ENCODE results near the gene MYO10. TPM values are rescaled to one million over a fixed set of nuclear protein-coding genes. Genes with fewer than 3 reads are reported as not detected.

The MYO10 gene
- total RNA-seq, 4 donors from 2014 or later, result 5.6 to 11.0 (median 6.4) TPM

DNA sequence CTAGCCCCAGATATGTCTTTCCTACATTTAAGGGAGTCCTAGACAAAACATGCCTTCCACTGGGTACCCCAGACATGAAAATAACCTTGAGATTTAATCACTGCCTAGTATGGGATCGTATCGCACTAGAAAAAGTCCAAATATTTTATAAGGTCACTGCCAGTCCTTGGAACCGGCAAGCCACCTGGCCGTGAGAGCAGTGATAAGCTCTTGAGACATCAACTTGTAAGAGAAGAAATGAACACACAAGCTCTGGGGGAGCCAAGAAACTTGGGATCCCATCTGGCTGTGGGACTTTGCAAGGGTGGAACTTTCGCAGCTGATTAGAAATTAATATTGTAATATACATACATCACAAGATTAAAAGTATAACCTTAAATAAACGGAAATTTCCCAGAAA is 21.5 kb downstream of the MYO10 start:
- Histone ChIP-seq H3K4me3 (no peak overlapping the region), H3K27ac (no peak overlapping the region), H3K9me3 (no peaks in the 10 kb centered on the region), H3K27me3 (no peaks in the 10 kb centered on the region), H3K36me3 (no peaks in the 10 kb centered on the region), H3K4me1 (no peaks in the 10 kb centered on the region)
- ATAC-seq, result no peak
- TF ChIP-seq CTCF (IDR thresholded peaks at IDR 0.05) (no peak), POLR2A (IDR thresholded peaks at IDR 0.05) (no peak), POLR2AphosphoS5 (IDR thresholded peaks at IDR 0.05) (no peak), EP300 (IDR thresholded peaks at IDR 0.05) (no peak)
- WGBS, 2 donors (ENCODE audit: low coverage in 1 of 2), result 90 to 100% methylated on average over 2 to 6 of the region's 6 CpGs

DNA sequence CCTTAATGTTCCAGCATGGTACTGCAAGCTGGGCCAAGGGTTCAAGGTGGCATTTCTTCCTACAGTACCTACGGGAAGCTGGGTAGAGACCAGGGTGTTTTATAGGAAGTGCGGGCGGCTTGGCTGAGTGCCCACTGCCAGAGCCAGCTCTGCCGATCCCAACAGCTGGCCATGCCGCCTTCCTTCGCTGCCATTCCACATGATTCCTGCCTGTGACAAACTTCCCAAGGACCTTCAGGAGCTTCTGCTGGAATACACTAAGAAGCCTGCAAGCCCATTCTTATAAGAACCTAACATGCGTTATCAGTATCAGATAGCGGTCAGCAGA is 22.0 kb downstream of the MYO10 start:
- Histone ChIP-seq H3K27ac (no peak overlapping the region), H3K36me3 (no peaks in the 10 kb centered on the region), H3K9me3 (no peaks in the 10 kb centered on the region), H3K27me3 (no peaks in the 10 kb centered on the region), H3K4me3 (no peak overlapping the region), H3K4me1 (no peaks in the 10 kb centered on the region)
- WGBS, 2 donors (ENCODE audit: low coverage in 1 of 2), result 50 to 60% methylated on average over 2 to 4 of the region's 8 CpGs
- no peak for ATAC-seq
- TF ChIP-seq CTCF (IDR thresholded peaks at IDR 0.05) (no peak), POLR2A (IDR thresholded peaks at IDR 0.05) (no peak), EP300 (IDR thresholded peaks at IDR 0.05) (no peak), POLR2AphosphoS5 (IDR thresholded peaks at IDR 0.05) (no peak)

GRCh38 chr5:16913187-16914107 is 22.6 kb downstream of the MYO10 start:
- Histone ChIP-seq H3K27me3 (no peaks in the 10 kb centered on the region), H3K4me1 (no peaks in the 10 kb centered on the region), H3K36me3 (no peaks in the 10 kb centered on the region), H3K4me3 (no peak overlapping the region), H3K27ac (no peak overlapping the region), H3K9me3 (no peaks in the 10 kb centered on the region)
- ATAC-seq, result no peak
- 54 to 85% methylated on average over 3 to 7 of the region's 7 CpGs for WGBS, 2 donors (ENCODE audit: low coverage in 1 of 2)
- TF ChIP-seq POLR2A (IDR thresholded peaks at IDR 0.05) (no peak), CTCF (IDR thresholded peaks at IDR 0.05) (no peak), POLR2AphosphoS5 (IDR thresholded peaks at IDR 0.05) (no peak)

- no peak overlapping the region for H3K4me3 ChIP-seq
- TF ChIP-seq EP300 (IDR thresholded peaks at IDR 0.05) (no peak), POLR2A (IDR thresholded peaks at IDR 0.05) (no peak), POLR2AphosphoS5 (IDR thresholded peaks at IDR 0.05) (no peak), CTCF (IDR thresholded peaks at IDR 0.05) (no peak)
- H3K4me1 ChIP-seq, result no peaks in the 10 kb centered on the region
- H3K9me3 ChIP-seq, result no peaks in the 10 kb centered on the region
- H3K36me3 ChIP-seq, result no peaks in the 10 kb centered on the region
- WGBS, 2 donors (ENCODE audit: low coverage in 1 of 2), result 86 to 89% methylated on average over 3 to 5 of the region's 6 CpGs
- H3K27ac ChIP-seq, result no peak overlapping the region
- no peaks in the 10 kb centered on the region for H3K27me3 ChIP-seq
- no peak for ATAC-seq
Measured at GRCh38 chr5:16912080-16912479, 24.0 kb downstream of the MYO10 start.

- Histone ChIP-seq H3K4me1 (no peaks in the 10 kb centered on the region), H3K27me3 (no peaks in the 10 kb centered on the region), H3K9me3 (no peaks in the 10 kb centered on the region), H3K27ac (no peak overlapping the region), H3K36me3 (no peaks in the 10 kb centered on the region), H3K4me3 (no peak overlapping the region)
- ATAC-seq, result no peak
- WGBS, 2 donors (ENCODE audit: low coverage in 1 of 2), result 94 to 95% methylated on average over 3 to 4 of the region's 7 CpGs
- TF ChIP-seq POLR2A (IDR thresholded peaks at IDR 0.05) (no peak), EP300 (IDR thresholded peaks at IDR 0.05) (no peak), POLR2AphosphoS5 (IDR thresholded peaks at IDR 0.05) (no peak), CTCF (IDR thresholded peaks at IDR 0.05) (no peak)
Measured at GRCh38 chr5:16909464-16909863, 26.6 kb downstream of the MYO10 start.
